HepG2 (cell line): Measurements from ENCODE around the gene TACC2. TPM values are rescaled to one million over a fixed set of nuclear protein-coding genes. Genes with fewer than 3 reads are reported as not detected.
A peak's percentile ranks its signal among the peaks of the same experiment; 100 is the strongest.

Source experiments
- ATF7-NPFF ChIP-seq: sonication (generic); formaldehyde crosslinking; IDR thresholded peaks from 2 replicates; pipeline ENCODE4 v1.8.1; 2023; ENCODE audit warnings: mild to moderate bottlenecking, low read depth, missing genetic modification reagents, moderate library complexity
- MED1 ChIP-seq: sonication (generic); formaldehyde crosslinking; IDR thresholded peaks from 2 replicates; pipeline ENCODE4 v1.4.0; 2020; ENCODE audit warnings: missing genetic modification reagents
- NCOR1 ChIP-seq: fragments of 200-600 bp; sonication (generic); IDR thresholded peaks from 2 replicates; pipeline ENCODE4 v1.7.0; 2017; ENCODE audit warnings: antibody characterized with exemption, low read length, borderline replicate concordance
- POLR2G ChIP-seq: fragments of 200-400 bp; formaldehyde crosslinking; IDR thresholded peaks from 2 replicates; pipeline ENCODE4 v1.6.1; 2018; ENCODE audit warnings: mild to moderate bottlenecking, low read depth, low read length, moderate library complexity
- SIN3B ChIP-seq: fragments of 150-350 bp; IDR thresholded peaks from 2 replicates; pipeline ENCODE4 v1.6.1; 2014; ENCODE audit warnings: low read length
- TAF1 ChIP-seq: sonication (generic); formaldehyde crosslinking; IDR thresholded peaks from 2 replicates; pipeline ENCODE4 v1.4.0; 2020; ENCODE audit warnings: missing genetic modification reagents
- TOE1 ChIP-seq: sonication (generic); formaldehyde crosslinking; IDR thresholded peaks from 2 replicates; pipeline ENCODE4 v1.4.0; 2020; ENCODE audit warnings: mild to moderate bottlenecking, missing genetic modification reagents
- ZNF232 ChIP-seq: sonication (generic); formaldehyde crosslinking; IDR thresholded peaks from 2 replicates; pipeline ENCODE4 v1.4.0; 2020; ENCODE audit warnings: missing genetic modification reagents, borderline replicate concordance
- ZNF24 ChIP-seq: fragments of 450-650 bp; IDR thresholded peaks from 2 replicates; pipeline ENCODE4 v1.6.1; 2017; ENCODE audit warnings: antibody characterized with exemption, mild to moderate bottlenecking
- polyA plus RNA-seq, 8 experiments: library from polyadenylated mRNA; depleted of rRNA in 3 of 8; stranded (reverse) in 7 of 8; unstranded in 1 of 8; fragments of >200 nt; fragmentation: Illumina TruSeq in 4 of 8; extraction: Trizol in 4 of 8; gene quantifications; 2 replicates each; pipeline versions ENCODE4 v1.2.1 to v1.2.3, GENCODE V29; 2011 to 2016; ENCODE audit warnings: low read depth in 4 of 8, missing spikeins in 1 of 8, mixed read lengths in 1 of 8; ENCODE audit not compliant: insufficient read depth in 1 of 8
- total RNA-seq, 5 experiments: library from RNA; depleted of rRNA; stranded (reverse); fragments of >200 nt; fragmentation: Illumina TruSeq; extraction: Trizol; gene quantifications; 2 replicates each; pipeline ENCODE4 v1.2.3, GENCODE V29; 2016; ENCODE audit warnings: low read depth in 1 of 5
- TF ChIP-seq, protein P1 (sequence below): sonication (generic); formaldehyde crosslinking; IDR thresholded peaks from 2 replicates; pipeline ENCODE4 v1.5.0; 2020; ENCODE audit warnings: mild to moderate bottlenecking, missing genetic modification reagents, borderline replicate concordance
- TF ChIP-seq, protein P2 (sequence below): sonication (generic); formaldehyde crosslinking; IDR thresholded peaks from 2 replicates; pipeline ENCODE4 v1.9.0; 2021; ENCODE audit warnings: mild to moderate bottlenecking, missing genetic modification reagents
- TF ChIP-seq, protein P3 (sequence below): sonication (generic); formaldehyde crosslinking; IDR thresholded peaks from 2 replicates; pipeline ENCODE4 v1.4.0; 2020; ENCODE audit warnings: missing genetic modification reagents
- TF ChIP-seq, protein P4 (sequence below): IDR thresholded peaks from 2 replicates; pipeline ENCODE4 v1.6.1; 2016; ENCODE audit warnings: mild to moderate bottlenecking

TACC2 gene
- total and polyA plus RNA-seq, 2 of the 13 experiments (the other 11 are each of a cell fraction or from before 2014, with no cell fraction given): 11.8 to 16.0 TPM

DNA sequence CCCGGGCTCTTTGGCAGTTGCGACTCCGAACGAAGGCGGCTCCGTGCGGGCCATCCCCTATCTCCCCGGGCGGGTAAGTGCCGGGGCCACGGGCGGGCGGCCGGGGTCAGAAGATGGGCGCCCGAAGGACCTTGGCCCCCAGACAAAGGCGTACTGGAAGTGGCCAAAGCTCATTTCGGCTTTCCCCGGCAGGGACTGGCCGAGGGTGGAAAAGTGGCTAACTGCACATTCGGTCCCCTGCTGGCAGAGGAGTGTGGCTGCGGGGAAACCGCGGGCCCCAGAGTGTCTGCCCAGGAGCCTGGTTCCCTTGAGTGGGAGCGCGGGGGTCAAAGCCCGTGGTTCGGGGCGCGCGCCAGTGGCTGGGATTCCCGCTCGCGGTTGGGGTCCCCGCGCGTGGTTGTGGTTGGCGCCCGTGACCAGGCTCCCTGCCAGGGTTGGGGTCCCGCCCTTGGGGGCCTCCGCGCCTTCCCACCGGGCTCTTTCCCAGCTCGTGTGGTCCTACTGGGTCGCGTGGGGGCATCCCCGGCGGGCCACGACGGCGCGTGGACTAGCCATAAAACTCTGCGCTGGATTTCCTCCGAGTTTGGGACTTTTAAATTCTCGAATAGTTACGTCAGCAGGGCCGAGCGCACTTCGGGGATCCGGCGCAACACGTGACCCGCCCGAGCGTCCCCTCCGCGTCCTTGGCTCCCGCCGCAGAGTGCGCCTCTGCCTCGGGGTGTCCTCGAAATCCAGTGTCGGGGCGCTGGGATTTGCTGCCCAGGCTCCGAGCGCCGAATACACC, 124.4 kb downstream of the TACC2 start (continued):
- TF ChIP-seq, protein P1, sequence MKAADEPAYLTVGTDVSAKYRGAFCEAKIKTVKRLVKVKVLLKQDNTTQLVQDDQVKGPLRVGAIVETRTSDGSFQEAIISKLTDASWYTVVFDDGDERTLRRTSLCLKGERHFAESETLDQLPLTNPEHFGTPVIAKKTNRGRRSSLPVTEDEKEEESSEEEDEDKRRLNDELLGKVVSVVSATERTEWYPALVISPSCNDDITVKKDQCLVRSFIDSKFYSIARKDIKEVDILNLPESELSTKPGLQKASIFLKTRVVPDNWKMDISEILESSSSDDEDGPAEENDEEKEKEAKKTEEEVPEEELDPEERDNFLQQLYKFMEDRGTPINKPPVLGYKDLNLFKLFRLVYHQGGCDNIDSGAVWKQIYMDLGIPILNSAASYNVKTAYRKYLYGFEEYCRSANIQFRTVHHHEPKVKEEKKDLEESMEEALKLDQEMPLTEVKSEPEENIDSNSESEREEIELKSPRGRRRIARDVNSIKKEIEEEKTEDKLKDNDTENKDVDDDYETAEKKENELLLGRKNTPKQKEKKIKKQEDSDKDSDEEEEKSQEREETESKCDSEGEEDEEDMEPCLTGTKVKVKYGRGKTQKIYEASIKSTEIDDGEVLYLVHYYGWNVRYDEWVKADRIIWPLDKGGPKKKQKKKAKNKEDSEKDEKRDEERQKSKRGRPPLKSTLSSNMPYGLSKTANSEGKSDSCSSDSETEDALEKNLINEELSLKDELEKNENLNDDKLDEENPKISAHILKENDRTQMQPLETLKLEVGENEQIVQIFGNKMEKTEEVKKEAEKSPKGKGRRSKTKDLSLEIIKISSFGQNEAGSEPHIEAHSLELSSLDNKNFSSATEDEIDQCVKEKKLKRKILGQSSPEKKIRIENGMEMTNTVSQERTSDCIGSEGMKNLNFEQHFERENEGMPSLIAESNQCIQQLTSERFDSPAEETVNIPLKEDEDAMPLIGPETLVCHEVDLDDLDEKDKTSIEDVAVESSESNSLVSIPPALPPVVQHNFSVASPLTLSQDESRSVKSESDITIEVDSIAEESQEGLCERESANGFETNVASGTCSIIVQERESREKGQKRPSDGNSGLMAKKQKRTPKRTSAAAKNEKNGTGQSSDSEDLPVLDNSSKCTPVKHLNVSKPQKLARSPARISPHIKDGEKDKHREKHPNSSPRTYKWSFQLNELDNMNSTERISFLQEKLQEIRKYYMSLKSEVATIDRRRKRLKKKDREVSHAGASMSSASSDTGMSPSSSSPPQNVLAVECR (CRISPR knock-in tag): peak; percentile 60
- TF ChIP-seq, protein P2, sequence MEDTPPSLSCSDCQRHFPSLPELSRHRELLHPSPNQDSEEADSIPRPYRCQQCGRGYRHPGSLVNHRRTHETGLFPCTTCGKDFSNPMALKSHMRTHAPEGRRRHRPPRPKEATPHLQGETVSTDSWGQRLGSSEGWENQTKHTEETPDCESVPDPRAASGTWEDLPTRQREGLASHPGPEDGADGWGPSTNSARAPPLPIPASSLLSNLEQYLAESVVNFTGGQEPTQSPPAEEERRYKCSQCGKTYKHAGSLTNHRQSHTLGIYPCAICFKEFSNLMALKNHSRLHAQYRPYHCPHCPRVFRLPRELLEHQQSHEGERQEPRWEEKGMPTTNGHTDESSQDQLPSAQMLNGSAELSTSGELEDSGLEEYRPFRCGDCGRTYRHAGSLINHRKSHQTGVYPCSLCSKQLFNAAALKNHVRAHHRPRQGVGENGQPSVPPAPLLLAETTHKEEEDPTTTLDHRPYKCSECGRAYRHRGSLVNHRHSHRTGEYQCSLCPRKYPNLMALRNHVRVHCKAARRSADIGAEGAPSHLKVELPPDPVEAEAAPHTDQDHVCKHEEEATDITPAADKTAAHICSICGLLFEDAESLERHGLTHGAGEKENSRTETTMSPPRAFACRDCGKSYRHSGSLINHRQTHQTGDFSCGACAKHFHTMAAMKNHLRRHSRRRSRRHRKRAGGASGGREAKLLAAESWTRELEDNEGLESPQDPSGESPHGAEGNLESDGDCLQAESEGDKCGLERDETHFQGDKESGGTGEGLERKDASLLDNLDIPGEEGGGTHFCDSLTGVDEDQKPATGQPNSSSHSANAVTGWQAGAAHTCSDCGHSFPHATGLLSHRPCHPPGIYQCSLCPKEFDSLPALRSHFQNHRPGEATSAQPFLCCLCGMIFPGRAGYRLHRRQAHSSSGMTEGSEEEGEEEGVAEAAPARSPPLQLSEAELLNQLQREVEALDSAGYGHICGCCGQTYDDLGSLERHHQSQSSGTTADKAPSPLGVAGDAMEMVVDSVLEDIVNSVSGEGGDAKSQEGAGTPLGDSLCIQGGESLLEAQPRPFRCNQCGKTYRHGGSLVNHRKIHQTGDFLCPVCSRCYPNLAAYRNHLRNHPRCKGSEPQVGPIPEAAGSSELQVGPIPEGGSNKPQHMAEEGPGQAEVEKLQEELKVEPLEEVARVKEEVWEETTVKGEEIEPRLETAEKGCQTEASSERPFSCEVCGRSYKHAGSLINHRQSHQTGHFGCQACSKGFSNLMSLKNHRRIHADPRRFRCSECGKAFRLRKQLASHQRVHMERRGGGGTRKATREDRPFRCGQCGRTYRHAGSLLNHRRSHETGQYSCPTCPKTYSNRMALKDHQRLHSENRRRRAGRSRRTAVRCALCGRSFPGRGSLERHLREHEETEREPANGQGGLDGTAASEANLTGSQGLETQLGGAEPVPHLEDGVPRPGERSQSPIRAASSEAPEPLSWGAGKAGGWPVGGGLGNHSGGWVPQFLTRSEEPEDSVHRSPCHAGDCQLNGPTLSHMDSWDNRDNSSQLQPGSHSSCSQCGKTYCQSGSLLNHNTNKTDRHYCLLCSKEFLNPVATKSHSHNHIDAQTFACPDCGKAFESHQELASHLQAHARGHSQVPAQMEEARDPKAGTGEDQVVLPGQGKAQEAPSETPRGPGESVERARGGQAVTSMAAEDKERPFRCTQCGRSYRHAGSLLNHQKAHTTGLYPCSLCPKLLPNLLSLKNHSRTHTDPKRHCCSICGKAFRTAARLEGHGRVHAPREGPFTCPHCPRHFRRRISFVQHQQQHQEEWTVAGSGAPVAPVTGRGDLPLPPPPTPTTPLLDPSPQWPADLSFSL (CRISPR knock-in tag): peak; percentile 13; the same call in 1 of the 2 replicates
- TF ChIP-seq ZNF24 (no peak), TAF1 (peak; percentile 68), NCOR1 (peak; percentile 58; the same call in 1 of the 2 replicates), MED1 (CRISPR knock-in tag) (peak; percentile 30; the same call in 1 of the 2 replicates), POLR2G (peak; percentile 67), SIN3B (no peak), ATF7-NPFF (CRISPR knock-in tag) (no peak), ZNF232 (CRISPR knock-in tag) (peak; percentile 32; the same call in 1 of the 2 replicates), TOE1 (CRISPR knock-in tag) (no peak)
- TF ChIP-seq, protein P3, sequence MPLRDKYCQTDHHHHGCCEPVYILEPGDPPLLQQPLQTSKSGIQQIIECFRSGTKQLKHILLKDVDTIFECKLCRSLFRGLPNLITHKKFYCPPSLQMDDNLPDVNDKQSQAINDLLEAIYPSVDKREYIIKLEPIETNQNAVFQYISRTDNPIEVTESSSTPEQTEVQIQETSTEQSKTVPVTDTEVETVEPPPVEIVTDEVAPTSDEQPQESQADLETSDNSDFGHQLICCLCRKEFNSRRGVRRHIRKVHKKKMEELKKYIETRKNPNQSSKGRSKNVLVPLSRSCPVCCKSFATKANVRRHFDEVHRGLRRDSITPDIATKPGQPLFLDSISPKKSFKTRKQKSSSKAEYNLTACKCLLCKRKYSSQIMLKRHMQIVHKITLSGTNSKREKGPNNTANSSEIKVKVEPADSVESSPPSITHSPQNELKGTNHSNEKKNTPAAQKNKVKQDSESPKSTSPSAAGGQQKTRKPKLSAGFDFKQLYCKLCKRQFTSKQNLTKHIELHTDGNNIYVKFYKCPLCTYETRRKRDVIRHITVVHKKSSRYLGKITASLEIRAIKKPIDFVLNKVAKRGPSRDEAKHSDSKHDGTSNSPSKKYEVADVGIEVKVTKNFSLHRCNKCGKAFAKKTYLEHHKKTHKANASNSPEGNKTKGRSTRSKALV: peak; percentile 66; the same call in 1 of the 2 replicates
- TF ChIP-seq, protein P4, sequence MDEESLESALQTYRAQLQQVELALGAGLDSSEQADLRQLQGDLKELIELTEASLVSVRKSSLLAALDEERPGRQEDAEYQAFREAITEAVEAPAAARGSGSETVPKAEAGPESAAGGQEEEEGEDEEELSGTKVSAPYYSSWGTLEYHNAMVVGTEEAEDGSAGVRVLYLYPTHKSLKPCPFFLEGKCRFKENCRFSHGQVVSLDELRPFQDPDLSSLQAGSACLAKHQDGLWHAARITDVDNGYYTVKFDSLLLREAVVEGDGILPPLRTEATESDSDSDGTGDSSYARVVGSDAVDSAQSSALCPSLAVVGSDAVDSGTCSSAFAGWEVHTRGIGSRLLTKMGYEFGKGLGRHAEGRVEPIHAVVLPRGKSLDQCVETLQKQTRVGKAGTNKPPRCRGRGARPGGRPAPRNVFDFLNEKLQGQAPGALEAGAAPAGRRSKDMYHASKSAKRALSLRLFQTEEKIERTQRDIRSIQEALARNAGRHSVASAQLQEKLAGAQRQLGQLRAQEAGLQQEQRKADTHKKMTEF (CRISPR knock-in tag): peak; percentile 75; the same call in 1 of the 2 replicates
